CD8-positive, alpha-beta memory T cell (primary cell): ENCODE data around the gene TNFAIP8L3. TPM values are rescaled to one million over a fixed set of nuclear protein-coding genes. Genes with fewer than 3 reads are reported as not detected.
A peak's percentile ranks its signal among the peaks of the same experiment; 100 is the strongest.
"Not testable (repeated sequence)": the region's sequence is repeated elsewhere in the genome, so short reads cannot be mapped to it uniquely, and the experiment has no call there.

Experiments used
- CTCF ChIA-PET: fragments of 350-600 bp; sonication (Branson Sonifier 250); formaldehyde crosslinking; loops from one replicate; lab custom pipeline; 2021; ENCODE audit warnings: antibody characterized with exemption; lab: Charles Lee
- POLR2A ChIA-PET: fragments of 350-600 bp; sonication (Branson Sonifier 250); formaldehyde crosslinking; loops from one replicate; lab custom pipeline; 2021; ENCODE audit warnings: antibody characterized with exemption; lab: Charles Lee
- DNase-seq, 5 donors: peaks; one replicate each; pipeline versions ENCODE4 v3.0.0 to v3.0.0-alpha.2; 2020 to 2022; ENCODE audit warnings: mixed read lengths in 1 of 5
- H3K27ac ChIP-seq: one replicate; pipeline ENCODE4 v1.7.0; 2013; ENCODE audit warnings: low read depth, mild to moderate bottlenecking, low read length, moderate library complexity
- H3K27me3 ChIP-seq: 2 replicates; pipeline ENCODE4 v1.7.0; 2013; ENCODE audit warnings: low read length, mild to moderate bottlenecking; ENCODE audit not compliant: insufficient read depth, poor library complexity, severe bottlenecking
- H3K36me3 ChIP-seq: 2 replicates; pipeline ENCODE4 v1.7.0; 2013; ENCODE audit warnings: mild to moderate bottlenecking, low read length, moderate library complexity; ENCODE audit not compliant: insufficient read depth
- H3K4me1 ChIP-seq: 2 replicates; pipeline ENCODE4 v1.7.0; 2013; ENCODE audit warnings: mild to moderate bottlenecking, low read length, moderate library complexity; ENCODE audit not compliant: insufficient read depth
- H3K4me3 ChIP-seq: 2 replicates; pipeline ENCODE4 v1.7.0; 2013; ENCODE audit warnings: mild to moderate bottlenecking, low read length
- H3K9me3 ChIP-seq: 2 replicates; pipeline ENCODE4 v1.7.0; 2013; ENCODE audit warnings: mild to moderate bottlenecking, low read length
- H3K27ac Mint-ChIP-seq, 8 donors: one replicate each; pipeline ENCODE4 v1.8.0; 2020 to 2021; ENCODE audit warnings: mixed read lengths in 8 of 8, mild to moderate bottlenecking in 6 of 8, inconsistent platforms in 3 of 8, moderate library complexity in 3 of 8
- H3K27me3 Mint-ChIP-seq, 2 donors: one replicate each; pipeline ENCODE4 v1.8.0; 2020 to 2021; ENCODE audit warnings: mixed read lengths in 2 of 2, mild to moderate bottlenecking in 1 of 2, moderate library complexity in 1 of 2
- H3K36me3 Mint-ChIP-seq, 3 donors: one replicate each; pipeline ENCODE4 v1.8.0; 2020 to 2021; ENCODE audit warnings: mixed read lengths in 3 of 3, inconsistent platforms in 1 of 3, mild to moderate bottlenecking in 1 of 3
- H3K4me1 Mint-ChIP-seq, 3 donors: one replicate each; pipeline ENCODE4 v1.8.0; 2020 to 2021; ENCODE audit warnings: mixed read lengths in 3 of 3, inconsistent platforms in 1 of 3, mild to moderate bottlenecking in 1 of 3
- H3K4me3 Mint-ChIP-seq, 7 donors: one replicate each; pipeline ENCODE4 v1.8.0; 2020 to 2021; ENCODE audit warnings: mixed read lengths in 7 of 7, mild to moderate bottlenecking in 6 of 7, moderate library complexity in 4 of 7, inconsistent platforms in 2 of 7
- H3K9me3 Mint-ChIP-seq, 5 donors: one replicate each; pipeline ENCODE4 v1.8.0; 2020 to 2022; ENCODE audit warnings: mixed read lengths in 5 of 5, mild to moderate bottlenecking in 3 of 5, moderate library complexity in 2 of 5, inconsistent platforms in 1 of 5
- polyA plus RNA-seq: library from polyadenylated mRNA; unstranded; fragments of 300-500 nt; fragmentation: Illumina TruSeq; gene quantifications from one replicate; pipeline ENCODE4 v1.2.3, GENCODE V29; 2021
- total RNA-seq, 2 experiments: library from RNA; stranded (reverse); gene quantifications; one replicate each; pipeline ENCODE4 v1.2.3, GENCODE V29; 2021

The TNFAIP8L3 gene
- 1 to 10 TPM; 1.7 to 2.1 TPM for total RNA-seq
- not detected for polyA plus RNA-seq

GRCh38 chr15:51094606-51095569, at the start of gene TNFAIP8L3:
TSS of gene TNFAIP8L3 (minus strand) at chr15:51094906. CDS start at chr15:51094595, 311 bp downstream.
- Mint-ChIP-seq H3K4me3 (peak within 1 kb of the TSS in 3 of 7 donors; percentile 47 to 53 (median 47)), H3K27ac (no peak within 1 kb of the TSS), H3K4me1 (peaks cover 0 to 18% (median 3%) of the 10 kb centered on the region in 3 donors), H3K36me3 (peaks cover 0 to 3% (median 0%) of the 10 kb centered on the region in 3 donors), H3K9me3 (no peaks in the 10 kb centered on the region), H3K27me3 (peaks cover 41 to 86% of the 10 kb centered on the region in 2 donors)
- Histone ChIP-seq H3K4me1 (no peaks in the 10 kb centered on the region), H3K36me3 (no peaks in the 10 kb centered on the region), H3K27ac (no peak within 1 kb of the TSS), H3K9me3 (no peaks in the 10 kb centered on the region), H3K4me3 (no peak within 1 kb of the TSS), H3K27me3 (peaks cover 17% of the 10 kb centered on the region)
- ChIA-PET POLR2A (no interaction called here), CTCF (no interaction called here)
- DNase-seq, result no peak

- Mint-ChIP-seq H3K27me3 (peaks cover 12 to 34% of the 10 kb centered on the region in 2 donors), H3K36me3 (no peaks in the 10 kb centered on the region), H3K4me3 (no peak overlapping the region), H3K27ac (no peak overlapping the region), H3K9me3 (peaks cover 0 to 7% (median 4%) of the 10 kb centered on the region in 5 donors), H3K4me1 (no peaks in the 10 kb centered on the region)
- Histone ChIP-seq H3K4me1 (no peaks in the 10 kb centered on the region), H3K4me3 (no peak overlapping the region), H3K36me3 (no peaks in the 10 kb centered on the region), H3K9me3 (no peaks in the 10 kb centered on the region), H3K27ac (no peak overlapping the region), H3K27me3 (no peaks in the 10 kb centered on the region)
- no peak for DNase-seq
- CTCF ChIA-PET, result no interaction called here
- POLR2A ChIA-PET, result no interaction called here
Observed at GRCh38 chr15:51144021-51144532, 49.4 kb upstream of the TNFAIP8L3 start.

- H3K27ac ChIP-seq, H3K36me3 ChIP-seq, DNase-seq, CTCF ChIA-PET, H3K4me3 ChIP-seq, H3K27ac Mint-ChIP-seq, H3K4me1 Mint-ChIP-seq, H3K4me1 ChIP-seq, H3K27me3 ChIP-seq, POLR2A ChIA-PET, H3K4me3 Mint-ChIP-seq, H3K36me3 Mint-ChIP-seq, H3K9me3 Mint-ChIP-seq, H3K9me3 ChIP-seq: not testable (repeated sequence)
- peaks cover 2 to 21% of the 10 kb centered on the region in 2 donors for H3K27me3 Mint-ChIP-seq
Observed at GRCh38 chr15:51140347-51140746, 45.6 kb upstream of the TNFAIP8L3 start.

GRCh38 chr15:51139091-51139490, 44.4 kb upstream of the TNFAIP8L3 start:
- Mint-ChIP-seq H3K9me3 (peaks cover 0 to 7% (median 4%) of the 10 kb centered on the region in 5 donors), H3K36me3 (no peaks in the 10 kb centered on the region), H3K4me1 (peaks cover 0 to 3% (median 0%) of the 10 kb centered on the region in 3 donors), H3K27ac (no peak overlapping the region), H3K4me3 (no peak overlapping the region), H3K27me3 (peaks cover 0 to 14% of the 10 kb centered on the region in 2 donors)
- POLR2A ChIA-PET, result no interaction called here
- Histone ChIP-seq H3K27ac (no peak overlapping the region), H3K27me3 (no peaks in the 10 kb centered on the region), H3K4me3 (no peak overlapping the region), H3K4me1 (no peaks in the 10 kb centered on the region), H3K36me3 (no peaks in the 10 kb centered on the region), H3K9me3 (no peaks in the 10 kb centered on the region)
- CTCF ChIA-PET, result no interaction called here
- no peak for DNase-seq

- H3K36me3 ChIP-seq, result no peaks in the 10 kb centered on the region
- ChIA-PET CTCF (no interaction called here), POLR2A (no interaction called here)
- Mint-ChIP-seq H3K36me3 (no peaks in the 10 kb centered on the region), H3K4me3 (no peak overlapping the region), H3K27me3 (peaks cover 0 to 10% of the 10 kb centered on the region in 2 donors), H3K9me3 (peaks cover 0 to 7% (median 4%) of the 10 kb centered on the region in 5 donors), H3K4me1 (peaks cover 0 to 3% (median 0%) of the 10 kb centered on the region in 3 donors), H3K27ac (no peak overlapping the region)
- no peak overlapping the region for H3K27ac ChIP-seq
- H3K27me3 ChIP-seq, result no peaks in the 10 kb centered on the region
- H3K9me3 ChIP-seq, result no peaks in the 10 kb centered on the region
- no peak for DNase-seq
- no peaks in the 10 kb centered on the region for H3K4me1 ChIP-seq
- no peak overlapping the region for H3K4me3 ChIP-seq
Observed at GRCh38 chr15:51137880-51138430, 43.2 kb upstream of the TNFAIP8L3 start.

- Mint-ChIP-seq H3K36me3 (no peaks in the 10 kb centered on the region), H3K27ac (no peak overlapping the region), H3K9me3 (peaks cover 0 to 7% (median 4%) of the 10 kb centered on the region in 5 donors), H3K27me3 (peaks cover 0 to 8% of the 10 kb centered on the region in 2 donors), H3K4me3 (peak overlapping the region in 1 of 7 donors; percentile 4), H3K4me1 (peaks cover 0 to 3% (median 0%) of the 10 kb centered on the region in 3 donors)
- Histone ChIP-seq H3K36me3 (no peaks in the 10 kb centered on the region), H3K4me1 (no peaks in the 10 kb centered on the region), H3K9me3 (no peaks in the 10 kb centered on the region), H3K4me3 (no peak overlapping the region), H3K27ac (no peak overlapping the region), H3K27me3 (no peaks in the 10 kb centered on the region)
- ChIA-PET POLR2A (no interaction called here), CTCF (no interaction called here)
- DNase-seq, result no peak
Observed at GRCh38 chr15:51137024-51137423, 42.3 kb upstream of the TNFAIP8L3 start.

GRCh38 chr15:51135276-51135675, 40.6 kb upstream of the TNFAIP8L3 start:
- Histone ChIP-seq H3K9me3 (no peaks in the 10 kb centered on the region), H3K4me3 (no peak overlapping the region), H3K27me3 (no peaks in the 10 kb centered on the region), H3K4me1 (no peaks in the 10 kb centered on the region), H3K27ac (no peak overlapping the region), H3K36me3 (no peaks in the 10 kb centered on the region)
- Mint-ChIP-seq H3K9me3 (peaks cover 0 to 3% (median 0%) of the 10 kb centered on the region in 5 donors), H3K4me3 (no peak overlapping the region), H3K27ac (no peak overlapping the region), H3K27me3 (peaks cover 0 to 5% of the 10 kb centered on the region in 2 donors), H3K4me1 (peaks cover 0 to 3% (median 0%) of the 10 kb centered on the region in 3 donors), H3K36me3 (no peaks in the 10 kb centered on the region)
- no peak for DNase-seq
- ChIA-PET POLR2A (no interaction called here), CTCF (no interaction called here)
